K562 (cell line): ENCODE results near the gene FTH1. TPM values are rescaled to one million over a fixed set of nuclear protein-coding genes. Genes with fewer than 3 reads are reported as not detected.

Experiments
- ATAC-seq: fragments of 200-7000 bp; cut with Tn5 transposase; 3 replicates; pipeline ENCODE4 v1.9.1; 2020; ENCODE audit warnings: moderate library complexity
- BruUV-seq: library from RNA; stranded (reverse); fragments of 400-500 nt; replicated peaks from 2 replicates; lab custom pipeline; 2021; lab: Mats Ljungman, UMichigan
- CTCF ChIA-PET: fragments of 300-600 bp; formaldehyde crosslinking; extraction: SDS; loops from one replicate; lab custom pipeline; 2021; ENCODE audit warnings: low intra/inter-chr PET ratio; lab: Yijun Ruan, JAX
- POLR2A ChIA-PET: fragments of 300-600, 350-650 bp; sonication (Branson Sonifier 250); formaldehyde crosslinking; extraction: SDS; loops from one replicate; lab custom pipeline; 2021; ENCODE audit warnings: antibody characterized with exemption, inconsistent platforms; lab: Yijun Ruan, JAX
- DNase-seq, 4 experiments: peaks; one replicate each; pipeline versions ENCODE4 v3.0.0 to v3.0.0-alpha.2; 2011 to 2018; ENCODE audit warnings: low spot score in 3 of 4, mixed read lengths in 3 of 4; ENCODE audit errors: extremely low read depth in 1 of 4
- FAIRE-seq: peaks from 2 replicates; lab custom pipeline; 2011; peaks lifted over from hg19 to GRCh38; lab: Jason Lieb, UNC
- H2AFZ ChIP-seq: 2 replicates; pipeline ENCODE4 v1.6.0; 2011; ENCODE audit warnings: low read depth, low read length, control low read depth, inconsistent platforms
- H3K27ac ChIP-seq: fragments of 200-600 bp; 3 replicates; pipeline ENCODE4 v1.8.0; 2011; ENCODE audit warnings: low read depth, mild to moderate bottlenecking, control low read depth, inconsistent platforms, low read length, moderate library complexity, mixed read lengths; ENCODE audit errors: extremely low read depth
- H3K27me3 ChIP-seq, 2 experiments: fragments of 300-600 bp in 1 of 2; 2 replicates in 1 of 2; 3 replicates in 1 of 2; pipeline versions ENCODE4 v1.6.0 to v1.8.0; 2011; ENCODE audit warnings: inconsistent platforms in 2 of 2, low read length in 2 of 2, mild to moderate bottlenecking in 1 of 2, mixed read lengths in 1 of 2, moderate library complexity in 1 of 2; ENCODE audit not compliant: control insufficient read depth in 2 of 2, insufficient read depth in 2 of 2
- H3K36me3 ChIP-seq: fragments of 300-600 bp; 3 replicates; pipeline ENCODE4 v1.8.0; 2011; ENCODE audit warnings: mild to moderate bottlenecking, low read length, inconsistent platforms; ENCODE audit not compliant: control insufficient read depth, insufficient read depth
- H3K4me1 ChIP-seq, 2 experiments: fragments of 200-600 bp in 1 of 2; replicated peaks in 1 of 2; 2 replicates in 1 of 2; 3 replicates in 1 of 2; pipeline versions ENCODE4 v1.5.1 to v1.8.0; 2011; ENCODE audit warnings: inconsistent platforms in 2 of 2, low read length in 2 of 2, mild to moderate bottlenecking in 1 of 2, mixed read lengths in 1 of 2, moderate library complexity in 1 of 2; ENCODE audit not compliant: control insufficient read depth in 2 of 2, insufficient read depth in 2 of 2
- H3K4me2 ChIP-seq: 2 replicates; pipeline ENCODE4 v1.6.1; 2011; ENCODE audit warnings: low read length, control low read depth, inconsistent platforms, mixed read lengths; ENCODE audit not compliant: insufficient read depth
- H3K4me3 ChIP-seq: fragments of 200-600 bp; sonication (generic), shearing (Covaris generic); 2 replicates; pipeline ENCODE4 v1.5.1; 2016; ENCODE audit warnings: control low read depth, inconsistent platforms
- H3K79me2 ChIP-seq: fragments of 200-600 bp; 3 replicates; pipeline ENCODE4 v1.8.0; 2011; ENCODE audit warnings: low read length, inconsistent platforms; ENCODE audit not compliant: control insufficient read depth, insufficient read depth
- H3K9ac ChIP-seq, 2 experiments: 2 replicates each; pipeline versions ENCODE4 v1.6.0 to v1.6.1; 2011; ENCODE audit warnings: low read depth in 2 of 2, low read length in 2 of 2, control low read depth in 1 of 2, inconsistent platforms in 1 of 2, mild to moderate bottlenecking in 1 of 2, mixed read lengths in 1 of 2; ENCODE audit not compliant: insufficient read depth in 1 of 2
- H3K9me1 ChIP-seq: one replicate; pipeline ENCODE4 v1.6.0; 2011; ENCODE audit warnings: inconsistent platforms, mild to moderate bottlenecking, low read length, moderate library complexity; ENCODE audit not compliant: control insufficient read depth, insufficient read depth
- H3K9me3 ChIP-seq: replicated peaks from 2 replicates; pipeline ENCODE4 v1.5.1; 2011; ENCODE audit warnings: low read depth, low read length, inconsistent platforms; ENCODE audit not compliant: control insufficient read depth, insufficient read depth
- H4K20me1 ChIP-seq: replicated peaks from 2 replicates; pipeline ENCODE4 v1.6.1; 2011; ENCODE audit warnings: low read length, inconsistent platforms, mixed read lengths; ENCODE audit not compliant: control insufficient read depth, insufficient read depth
- CUX1 ChIP-seq: fragments of 200-800 bp; sonication (Bioruptor generic); IDR thresholded peaks from 2 replicates; pipeline ENCODE4 v1.6.1; 2016; ENCODE audit warnings: missing genetic modification characterization, missing compliant biosample characterization
- EHMT2 ChIP-seq: fragments of 450-650 bp; IDR thresholded peaks from 2 replicates; pipeline ENCODE4 v1.6.1; 2018; ENCODE audit warnings: antibody characterized with exemption
- GTF2B ChIP-seq: IDR thresholded peaks from 2 replicates; pipeline ENCODE4 v1.6.1; 2011; ENCODE audit not compliant: insufficient read length; ENCODE audit errors: extremely low read depth
- ID3 ChIP-seq, 2 experiments: fragments of 250-450 bp in 1 of 2; fragments of 450-650 bp in 1 of 2; sonication (Bioruptor Pico) in 1 of 2; IDR thresholded peaks; 2 replicates each; pipeline versions ENCODE4 v1.6.1 to v1.8.0; 2016 to 2021; ENCODE audit warnings: mild to moderate bottlenecking in 2 of 2, moderate library complexity in 2 of 2, missing compliant biosample characterization in 1 of 2, missing genetic modification characterization in 1 of 2
- SIRT6 ChIP-seq: IDR thresholded peaks from one replicate; pipeline ENCODE4 v1.6.1; 2012; ENCODE audit warnings: low read depth, mild to moderate bottlenecking, control low read depth, inconsistent platforms, low read length, moderate library complexity
- TCF3 ChIP-seq: sonication (generic); formaldehyde crosslinking; IDR thresholded peaks from 2 replicates; pipeline ENCODE4 v1.4.0; 2020; ENCODE audit warnings: mild to moderate bottlenecking, missing genetic modification reagents
- ZFP1 ChIP-seq: fragments of 450-650 bp; formaldehyde crosslinking; IDR thresholded peaks from 2 replicates; pipeline ENCODE4 v1.4.0; 2020; ENCODE audit warnings: mild to moderate bottlenecking, mixed read lengths
- ZNF140 ChIP-seq: fragments of 250-450 bp; sonication (Bioruptor Pico); IDR thresholded peaks from 2 replicates; pipeline ENCODE4 v1.8.0; 2021; ENCODE audit warnings: moderate library complexity, mild to moderate bottlenecking, inconsistent platforms
- ZNF253 ChIP-seq: fragments of 250-450 bp; sonication (Bioruptor Pico); conservative IDR thresholded peaks from 2 replicates; pipeline ENCODE4 v1.6.1; 2021; ENCODE audit warnings: mild to moderate bottlenecking
- ZNF280A ChIP-seq: fragments of 450-650 bp; IDR thresholded peaks from 2 replicates; pipeline ENCODE4 v1.6.1; 2018; ENCODE audit warnings: mild to moderate bottlenecking, low read depth; ENCODE audit not compliant: partially characterized antibody
- ZNF436 ChIP-seq: fragments of 250-450, 450-650 bp; sonication (Bioruptor Pico); formaldehyde crosslinking; IDR thresholded peaks from 2 replicates; pipeline ENCODE4 v1.7.0; 2020; ENCODE audit warnings: mild to moderate bottlenecking
- WGBS: fragments of 100-300 bp; shearing (Covaris generic); methylation state at CpG from one replicate; pipeline ENCODE4 v1.1.6; 2016; ENCODE audit warnings: low coverage, mixed read lengths; ENCODE audit not compliant: insufficient coverage; ENCODE audit errors: missing lambda C conversion rate; 5-methylcytosine and 5-hydroxymethylcytosine counted together
- in situ Hi-C: fragments of 300-500 bp; cut with MboI; formaldehyde crosslinking; loops from 4 replicates; pipeline ENCODE4 v1.15.0; 2018; ENCODE audit warnings: inconsistent platforms, mixed read lengths
- intact Hi-C: fragments of 100-400 bp; cut with micrococcal nuclease; formaldehyde crosslinking; loops from 2 replicates; pipeline ENCODE4 v1.14.2; 2022
- polyA plus RNA-seq, 8 experiments: library from polyadenylated mRNA; depleted of rRNA in 4 of 8; stranded (reverse) in 5 of 8; unstranded in 3 of 8; fragments of >200 nt; fragmentation: Nextera tagmentation in 2 of 8; fragmentation: Illumina TruSeq in 1 of 8; extraction: Ambion mirVana in 2 of 8; extraction: Trizol in 1 of 8; gene quantifications; 2 replicates each; pipeline versions ENCODE4 v1.2.1 to v1.2.3, GENCODE V29; 2011 to 2014; ENCODE audit warnings: inconsistent platforms in 1 of 8, missing spikeins in 1 of 8
- total RNA-seq, 7 experiments: library from RNA; depleted of rRNA in 6 of 7; stranded (reverse); fragments of >200 nt in 6 of 7; fragmentation: Illumina TruSeq in 2 of 7; extraction: Trizol in 2 of 7; gene quantifications; 2 replicates each; pipeline versions ENCODE4 v1.2.1 to v1.2.3, GENCODE V29; 2011 to 2021; ENCODE audit warnings: low replicate concordance in 1 of 7

FTH1 gene
- total and polyA plus RNA-seq, 9 of the 15 experiments (the other 6 are each of a cell fraction or from before 2014, with no cell fraction given): 370 to 3,146 (median 802) TPM

GRCh38 chr11:61980783-61981541, 13.5 kb upstream of the FTH1 start:
- ChIA-PET POLR2A (interaction anchor here (0.6 to 5.6 kb wide), 6 partner anchors 10 to 74 kb away, joined by 3 to 65 read pairs (median 3); partner anchors contain the start of gene FTH1), CTCF (no interaction called here)
- H3K9ac ChIP-seq: no peak overlapping the region
- H3K9me3 ChIP-seq: no peaks in the 10 kb centered on the region
- H3K79me2 ChIP-seq: no peaks in the 10 kb centered on the region
- H3K4me1 ChIP-seq: peaks cover 0 to 5% of the 10 kb centered on the region in 2 experiments; a peak in 4 of 5 replicates
- no peak overlapping the region for H3K4me2 ChIP-seq
- DNase-seq (no peak), FAIRE-seq (no peak), ATAC-seq (peak; percentile 37)
- intact Hi-C loops (no loop called here), in situ Hi-C loops (no loop called here)
- H3K9me1 ChIP-seq: no peaks in the 10 kb centered on the region
- 66% methylated on average over 10 of the region's 10 CpGs for WGBS
- no TSS peak for BruUV-seq
- H2AFZ ChIP-seq: no peak overlapping the region
- no peak overlapping the region for H3K4me3 ChIP-seq
- H3K27ac ChIP-seq: no peak overlapping the region
- no peaks in the 10 kb centered on the region for H3K27me3 ChIP-seq
- no peaks in the 10 kb centered on the region for H4K20me1 ChIP-seq
- no peaks in the 10 kb centered on the region for H3K36me3 ChIP-seq
- TF ChIP-seq ZNF436 (no peak), GTF2B (no peak), SIRT6 (no peak), ZNF140 (CRISPR knock-in tag) (no peak), ZNF280A (no peak), CUX1 (CRISPR knock-in tag) (no peak), ID3 (CRISPR knock-in tag; IDR thresholded peaks at IDR 0.05) (no peak), ID3 (tag; IDR thresholded peaks at IDR 0.05) (no peak), EHMT2 (no peak), TCF3 (CRISPR knock-in tag) (no peak), ZFP1 (CRISPR knock-in tag) (no peak), ZNF253 (CRISPR knock-in tag) (no peak)
